Activated naive CD4-positive, alpha-beta T cell treated with anti-CD3 and anti-CD28 coated beads, Interleukin-2, amount 10 ng/mL, durations not matched to agents 7 days and 5 days (primary cell): ENCODE data around the gene FGFRL1.
"Not testable (repeated sequence)": the region's sequence is repeated elsewhere in the genome, so short reads cannot be mapped to it uniquely, and the experiment has no call there.

ENCODE experiments used
- CTCF ChIA-PET: fragments of 350-600 bp; sonication (Branson Sonifier 250); formaldehyde crosslinking; loops from one replicate; lab custom pipeline; 2021; ENCODE audit warnings: antibody characterized with exemption; lab: Charles Lee
- DNase-seq: peaks from one replicate; pipeline ENCODE4 v3.0.0-alpha.2; 2020
- H3K27ac Mint-ChIP-seq: one replicate; pipeline ENCODE4 v1.8.0; 2021; ENCODE audit warnings: mild to moderate bottlenecking, moderate library complexity, mixed read lengths
- H3K27me3 Mint-ChIP-seq: one replicate; pipeline ENCODE4 v1.8.0; 2021; ENCODE audit warnings: mild to moderate bottlenecking, mixed read lengths
- H3K36me3 Mint-ChIP-seq: one replicate; pipeline ENCODE4 v1.8.0; 2021; ENCODE audit warnings: mixed read lengths
- H3K4me1 Mint-ChIP-seq: one replicate; pipeline ENCODE4 v1.8.0; 2021; ENCODE audit warnings: mixed read lengths
- H3K4me3 Mint-ChIP-seq: one replicate; pipeline ENCODE4 v1.8.0; 2021; ENCODE audit warnings: mild to moderate bottlenecking, moderate library complexity, mixed read lengths
- H3K9me3 Mint-ChIP-seq: one replicate; pipeline ENCODE4 v1.8.0; 2021; ENCODE audit warnings: mixed read lengths

The FGFRL1 gene

GRCh38 chr4:1047106-1047975, 35.9 kb downstream of the FGFRL1 start:
- CTCF ChIA-PET = no interaction called here
- Mint-ChIP-seq H3K4me3 (no peak overlapping the region), H3K27me3 (peaks cover 67% of the 10 kb centered on the region), H3K4me1 (no peaks in the 10 kb centered on the region), H3K36me3 (no peaks in the 10 kb centered on the region), H3K9me3 (peaks cover 3% of the 10 kb centered on the region), H3K27ac (no peak overlapping the region)
- no peak for DNase-seq

GRCh38 chr4:1047976-1048772, 36.7 kb downstream of the FGFRL1 start:
- no peak for DNase-seq
- Mint-ChIP-seq H3K9me3 (peaks cover 2% of the 10 kb centered on the region), H3K27me3 (peaks cover 72% of the 10 kb centered on the region), H3K27ac (no peak overlapping the region), H3K4me3 (no peak overlapping the region), H3K4me1 (no peaks in the 10 kb centered on the region), H3K36me3 (no peaks in the 10 kb centered on the region)
- CTCF ChIA-PET = no interaction called here

- peak; percentile 16 for DNase-seq
- CTCF ChIA-PET = no interaction called here
- Mint-ChIP-seq H3K4me3 (no peak overlapping the region), H3K36me3 (no peaks in the 10 kb centered on the region), H3K27me3 (peaks cover 74% of the 10 kb centered on the region), H3K9me3 (no peaks in the 10 kb centered on the region), H3K4me1 (no peaks in the 10 kb centered on the region), H3K27ac (no peak overlapping the region)
These were observed 37.6 kb downstream of the FGFRL1 start for GRCh38 chr4:1048773-1049590.

- CTCF ChIA-PET = no interaction called here
- Mint-ChIP-seq H3K36me3 (no peaks in the 10 kb centered on the region), H3K9me3 (no peaks in the 10 kb centered on the region), H3K27me3 (peaks cover 70% of the 10 kb centered on the region), H3K4me1 (no peaks in the 10 kb centered on the region), H3K4me3 (no peak overlapping the region), H3K27ac (no peak overlapping the region)
- peak; percentile 15 for DNase-seq
These were observed 38.1 kb downstream of the FGFRL1 start for GRCh38 chr4:1049591-1049905.

- peaks cover 3% of the 10 kb centered on the region for H3K4me1 Mint-ChIP-seq
- CTCF ChIA-PET = no interaction called here
These were observed 39.2 kb downstream of the FGFRL1 start for GRCh38 chr4:1050486-1051213.

GRCh38 chr4:1051472-1051871, 40.0 kb downstream of the FGFRL1 start:
- Mint-ChIP-seq H3K9me3 (no peaks in the 10 kb centered on the region), H3K27ac (no peak overlapping the region), H3K4me3 (no peak overlapping the region), H3K4me1 (peaks cover 11% of the 10 kb centered on the region), H3K36me3 (no peaks in the 10 kb centered on the region), H3K27me3 (peaks cover 73% of the 10 kb centered on the region)
- CTCF ChIA-PET = no interaction called here
- DNase-seq = peak; percentile 13

More at GRCh38 chr4:1050486-1051213, 39.2 kb downstream of the FGFRL1 start:
- peak; percentile 20 for DNase-seq
- Mint-ChIP-seq H3K27me3 (peaks cover 70% of the 10 kb centered on the region), H3K36me3 (no peaks in the 10 kb centered on the region), H3K27ac (no peak overlapping the region), H3K4me3 (no peak overlapping the region), H3K9me3 (no peaks in the 10 kb centered on the region)

- no peaks in the 10 kb centered on the region for H3K36me3 Mint-ChIP-seq
- H3K27ac Mint-ChIP-seq = no peak overlapping the region
- peak; percentile 15 for DNase-seq
- peaks cover 11% of the 10 kb centered on the region for H3K4me1 Mint-ChIP-seq
- no peaks in the 10 kb centered on the region for H3K9me3 Mint-ChIP-seq
- peaks cover 66% of the 10 kb centered on the region for H3K27me3 Mint-ChIP-seq
- H3K4me3 Mint-ChIP-seq = no peak overlapping the region
- CTCF ChIA-PET = no interaction called here
These were observed 40.8 kb downstream of the FGFRL1 start for GRCh38 chr4:1052231-1052671.

GRCh38 chr4:1053080-1053661, 41.7 kb downstream of the FGFRL1 start:
- Mint-ChIP-seq H3K4me3 (no peak overlapping the region), H3K27ac (no peak overlapping the region), H3K36me3 (no peaks in the 10 kb centered on the region), H3K4me1 (peaks cover 11% of the 10 kb centered on the region), H3K9me3 (no peaks in the 10 kb centered on the region), H3K27me3 (peaks cover 58% of the 10 kb centered on the region)
- CTCF ChIA-PET = interaction anchor here (0.7 kb wide), 2 partner anchors 12 to 22 kb away, joined by 3 read pairs; no protein-coding TSS in a partner anchor
- DNase-seq = peak; percentile 20

GRCh38 chr4:1053891-1054290, 42.5 kb downstream of the FGFRL1 start:
- H3K4me1 Mint-ChIP-seq = peaks cover 11% of the 10 kb centered on the region
- CTCF ChIA-PET = interaction anchor here (0.7 kb wide), 1 partner anchor 11 kb away, joined by 3 read pairs; no protein-coding TSS in a partner anchor
- not testable (repeated sequence) for H3K36me3 Mint-ChIP-seq, H3K9me3 Mint-ChIP-seq, H3K27ac Mint-ChIP-seq, H3K4me3 Mint-ChIP-seq
- DNase-seq = peak; percentile 8
- peaks cover 59% of the 10 kb centered on the region for H3K27me3 Mint-ChIP-seq

- H3K27ac Mint-ChIP-seq, H3K4me3 Mint-ChIP-seq, CTCF ChIA-PET, H3K36me3 Mint-ChIP-seq, H3K9me3 Mint-ChIP-seq: not testable (repeated sequence)
- Mint-ChIP-seq H3K27me3 (peaks cover 55% of the 10 kb centered on the region), H3K4me1 (peaks cover 11% of the 10 kb centered on the region)
- peak; percentile 14 for DNase-seq
These were observed 43.3 kb downstream of the FGFRL1 start for GRCh38 chr4:1054696-1055242.

GRCh38 chr4:1055243-1055701, 43.8 kb downstream of the FGFRL1 start:
- CTCF ChIA-PET = not testable (repeated sequence)
- H3K4me1 Mint-ChIP-seq = peaks cover 11% of the 10 kb centered on the region

GRCh38 chr4:1055721-1056590, 44.5 kb downstream of the FGFRL1 start:
- Mint-ChIP-seq H3K4me3 (peak overlapping the region; percentile 22), H3K27ac (peak overlapping the region; percentile 17), H3K4me1 (peaks cover 11% of the 10 kb centered on the region), H3K27me3 (peaks cover 53% of the 10 kb centered on the region), H3K9me3 (no peaks in the 10 kb centered on the region), H3K36me3 (no peaks in the 10 kb centered on the region)
- DNase-seq = peak; percentile 86
- CTCF ChIA-PET = no interaction called here

More at GRCh38 chr4:1055243-1055701, 43.8 kb downstream of the FGFRL1 start:
- DNase-seq, H3K36me3 Mint-ChIP-seq, H3K9me3 Mint-ChIP-seq: not testable (repeated sequence)
- Mint-ChIP-seq H3K27ac (peak overlapping the region; percentile 17), H3K4me3 (peak overlapping the region; percentile 22), H3K27me3 (peaks cover 52% of the 10 kb centered on the region)
